ENCODE results near the gene TLR6. TPM values are rescaled to one million over a fixed set of nuclear protein-coding genes. Genes with fewer than 3 reads are reported as not detected.
A peak's percentile ranks its signal among the peaks of the same experiment; 100 is the strongest.

Gene TLR6
- total RNA-seq, 2 donors from 2014 or later: 0.13 to 0.53 TPM

DNA sequence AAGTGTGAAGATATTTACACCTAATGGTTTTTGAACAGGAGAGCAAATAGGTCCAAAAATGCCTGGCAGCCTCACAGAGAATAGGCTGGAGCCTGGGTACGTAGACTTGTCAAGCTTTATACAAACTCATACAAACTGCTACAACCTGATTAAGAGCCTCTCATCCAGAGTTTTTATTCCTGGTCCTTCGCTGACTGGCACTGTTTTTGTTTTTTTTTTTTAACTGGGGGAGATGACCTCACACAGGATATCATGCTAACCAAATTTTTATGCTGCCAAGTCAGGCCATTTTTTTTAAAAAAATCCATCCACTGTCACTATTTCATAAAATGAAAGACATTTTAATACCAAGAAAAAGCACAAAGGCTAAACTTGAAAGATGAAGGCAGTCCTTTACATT is 12.9 kb upstream of the TLR6 start:
- Mint-ChIP-seq H3K4me1 (peaks cover 8% of the 10 kb centered on the region), H3K4me3 (no peak overlapping the region)

DNA sequence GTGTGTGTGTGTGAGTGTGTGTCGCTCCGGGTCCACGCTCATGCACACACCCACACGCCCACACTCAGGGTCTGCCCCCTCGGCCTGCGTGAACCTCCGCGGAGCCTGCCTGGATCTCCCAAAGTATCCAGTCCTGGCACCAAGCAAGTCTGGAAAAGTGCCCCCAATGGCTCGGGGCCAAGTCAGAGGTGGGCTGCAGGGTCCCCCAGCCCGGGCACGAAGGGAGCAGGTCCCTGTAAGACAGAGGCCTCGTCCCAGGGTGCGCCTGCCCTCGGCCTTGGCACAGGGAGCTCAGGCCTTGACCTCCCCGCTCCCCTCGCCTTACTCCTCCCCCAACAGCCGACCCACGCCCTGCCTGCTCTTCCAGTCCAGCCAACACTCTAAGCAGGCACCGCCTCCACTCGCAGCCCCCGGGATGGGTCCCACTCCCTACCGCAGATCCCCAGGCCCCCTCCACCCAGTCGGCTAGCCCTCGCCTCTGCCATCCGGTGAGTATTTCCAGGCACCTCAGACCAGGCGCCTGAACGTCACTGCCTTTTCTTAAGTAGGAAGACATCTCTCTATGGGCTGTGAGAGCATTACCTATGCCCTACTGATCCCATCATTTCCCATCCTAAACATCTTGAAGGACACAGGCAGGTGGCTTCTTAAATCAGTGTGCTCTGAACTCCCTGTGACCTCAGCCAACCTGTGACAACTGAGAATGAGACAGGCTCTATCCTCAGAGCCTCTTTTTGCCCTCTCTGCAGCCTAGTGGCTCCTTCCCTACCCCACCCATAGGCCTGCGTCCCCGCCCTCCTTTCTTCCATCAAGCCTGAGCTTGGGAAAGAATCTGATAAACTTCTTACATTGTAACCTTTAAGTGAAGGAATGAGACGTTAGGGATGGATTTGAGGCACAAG is 11.7 kb upstream of the TLR6 start:
- H3K9ac ChIP-seq (ENCODE audit: extremely low read depth, low read length, poor library complexity, severe bottlenecking): peak overlapping the region; percentile 88
- no peaks in the 10 kb centered on the region for H3K9me3 ChIP-seq (ENCODE audit: control insufficient read depth, low read length)
- Mint-ChIP-seq H3K4me1 (peaks cover 8% of the 10 kb centered on the region), H3K27me3 (ENCODE audit: insufficient read depth) (peaks cover 6% of the 10 kb centered on the region), H3K9me3 (no peaks in the 10 kb centered on the region), H3K4me3 (peak overlapping the region; percentile 71), H3K27ac (no peak overlapping the region), H3K36me3 (ENCODE audit: low read depth) (no peaks in the 10 kb centered on the region)
- peak overlapping the region; percentile 82 for H3K4me3 ChIP-seq (ENCODE audit: low read length)
- DNase-seq: peak; percentile 68
- TF ChIP-seq, protein P1, sequence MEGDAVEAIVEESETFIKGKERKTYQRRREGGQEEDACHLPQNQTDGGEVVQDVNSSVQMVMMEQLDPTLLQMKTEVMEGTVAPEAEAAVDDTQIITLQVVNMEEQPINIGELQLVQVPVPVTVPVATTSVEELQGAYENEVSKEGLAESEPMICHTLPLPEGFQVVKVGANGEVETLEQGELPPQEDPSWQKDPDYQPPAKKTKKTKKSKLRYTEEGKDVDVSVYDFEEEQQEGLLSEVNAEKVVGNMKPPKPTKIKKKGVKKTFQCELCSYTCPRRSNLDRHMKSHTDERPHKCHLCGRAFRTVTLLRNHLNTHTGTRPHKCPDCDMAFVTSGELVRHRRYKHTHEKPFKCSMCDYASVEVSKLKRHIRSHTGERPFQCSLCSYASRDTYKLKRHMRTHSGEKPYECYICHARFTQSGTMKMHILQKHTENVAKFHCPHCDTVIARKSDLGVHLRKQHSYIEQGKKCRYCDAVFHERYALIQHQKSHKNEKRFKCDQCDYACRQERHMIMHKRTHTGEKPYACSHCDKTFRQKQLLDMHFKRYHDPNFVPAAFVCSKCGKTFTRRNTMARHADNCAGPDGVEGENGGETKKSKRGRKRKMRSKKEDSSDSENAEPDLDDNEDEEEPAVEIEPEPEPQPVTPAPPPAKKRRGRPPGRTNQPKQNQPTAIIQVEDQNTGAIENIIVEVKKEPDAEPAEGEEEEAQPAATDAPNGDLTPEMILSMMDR (conservative IDR thresholded peaks at IDR 0.05): no peak
- H3K27me3 ChIP-seq (ENCODE audit: control insufficient read depth, insufficient read depth, low read length, poor library complexity, severe bottlenecking): no peaks in the 10 kb centered on the region
- H3K4me1 ChIP-seq (ENCODE audit: control insufficient read depth, insufficient read depth, low read length): no peaks in the 10 kb centered on the region
- H3K36me3 ChIP-seq (ENCODE audit: control insufficient read depth, insufficient read depth, low read length): peaks cover 12% of the 10 kb centered on the region
- H3K27ac ChIP-seq (ENCODE audit: low read depth, low read length): no peak overlapping the region
- WGBS, 2 experiments (ENCODE audit: insufficient coverage in 1 of 2, insufficient read length in 1 of 2): 25 to 31% methylated on average over 10 to 30 of the region's 30 CpGs

More for the DNA sequence above, 12.9 kb upstream of the TLR6 start:
- Histone ChIP-seq H3K9me3 (ENCODE audit: control insufficient read depth, low read length) (no peaks in the 10 kb centered on the region), H3K4me3 (ENCODE audit: low read length) (no peak overlapping the region), H3K9ac (ENCODE audit: extremely low read depth, low read length, poor library complexity, severe bottlenecking) (no peak overlapping the region), H3K27me3 (ENCODE audit: control insufficient read depth, insufficient read depth, low read length, poor library complexity, severe bottlenecking) (no peaks in the 10 kb centered on the region), H3K27ac (ENCODE audit: low read depth, low read length) (no peak overlapping the region), H3K36me3 (ENCODE audit: control insufficient read depth, insufficient read depth, low read length) (peaks cover 12% of the 10 kb centered on the region), H3K4me1 (ENCODE audit: control insufficient read depth, insufficient read depth, low read length) (no peaks in the 10 kb centered on the region)
- Mint-ChIP-seq H3K36me3 (ENCODE audit: low read depth) (no peaks in the 10 kb centered on the region), H3K9me3 (no peaks in the 10 kb centered on the region), H3K27me3 (ENCODE audit: insufficient read depth) (peaks cover 3% of the 10 kb centered on the region), H3K27ac (no peak overlapping the region)
- no peak for DNase-seq
- TF ChIP-seq, protein P1 (conservative IDR thresholded peaks at IDR 0.05): no peak
- WGBS, 2 experiments (ENCODE audit: insufficient coverage in 1 of 2, insufficient read length in 1 of 2): 83 to 95% methylated on average over 2 of the region's 2 CpGs

DNA sequence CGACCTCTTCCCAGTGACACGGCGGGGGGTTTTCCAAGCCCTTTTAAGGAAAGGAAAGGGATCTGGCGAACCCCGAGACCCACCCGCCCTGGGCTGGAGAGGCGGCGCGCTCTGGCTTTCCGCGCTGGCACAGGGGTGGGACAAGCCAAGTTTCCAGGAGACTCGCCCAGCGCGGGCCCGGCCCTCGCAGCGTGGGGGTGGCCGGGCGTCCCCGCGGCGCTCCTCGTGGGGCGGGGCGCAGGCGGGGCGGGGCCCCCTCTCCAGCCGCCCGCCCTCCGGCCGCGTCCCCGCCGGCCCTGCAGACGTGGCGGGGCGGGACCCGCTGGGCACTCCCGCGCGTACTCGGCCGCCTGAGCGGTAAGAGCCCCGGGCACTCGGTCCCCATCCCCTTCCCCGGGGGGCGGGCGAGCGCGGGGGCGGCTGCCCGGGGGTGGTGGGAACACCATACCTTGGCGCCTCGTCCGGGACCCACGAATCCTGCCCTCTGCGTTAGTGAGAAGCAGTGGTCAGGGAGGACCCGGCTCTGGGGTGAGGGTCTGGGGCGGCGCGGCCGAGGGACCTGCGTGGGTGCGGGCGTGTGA is 11.0 kb upstream of the TLR6 start, which contains the start of gene FAM114A1:
TSS of gene FAM114A1 (plus strand) at position 329 of the 581 bp plus-strand sequence. CDS start 10,273 bp downstream, outside the sequence.
- peak within 1 kb of the TSS; percentile 88 for H3K9ac ChIP-seq (ENCODE audit: extremely low read depth, low read length, poor library complexity, severe bottlenecking)
- Mint-ChIP-seq H3K4me1 (peaks cover 8% of the 10 kb centered on the region), H3K27ac (no peak within 1 kb of the TSS), H3K4me3 (peak within 1 kb of the TSS; percentile 71), H3K36me3 (ENCODE audit: low read depth) (no peaks in the 10 kb centered on the region), H3K9me3 (no peaks in the 10 kb centered on the region), H3K27me3 (ENCODE audit: insufficient read depth) (peaks cover 6% of the 10 kb centered on the region)
- H3K36me3 ChIP-seq (ENCODE audit: control insufficient read depth, insufficient read depth, low read length): peaks cover 12% of the 10 kb centered on the region
- H3K4me1 ChIP-seq (ENCODE audit: control insufficient read depth, insufficient read depth, low read length): no peaks in the 10 kb centered on the region
- DNase-seq: peak; percentile 88
- no peaks in the 10 kb centered on the region for H3K9me3 ChIP-seq (ENCODE audit: control insufficient read depth, low read length)
- no peak within 1 kb of the TSS for H3K27ac ChIP-seq (ENCODE audit: low read depth, low read length)
- WGBS, 2 experiments (ENCODE audit: insufficient coverage in 1 of 2, insufficient read length in 1 of 2): 0 to 1% methylated on average over 12 to 64 of the region's 66 CpGs
- TF ChIP-seq, protein P1 (conservative IDR thresholded peaks at IDR 0.05): no peak
- peak within 1 kb of the TSS; percentile 84 for H3K4me3 ChIP-seq (ENCODE audit: low read length)
- H3K27me3 ChIP-seq (ENCODE audit: control insufficient read depth, insufficient read depth, low read length, poor library complexity, severe bottlenecking): no peaks in the 10 kb centered on the region
